Right ventricle myocardium superior (tissue), 1 donor: ENCODE data around the gene LGALSL. TPM values are rescaled to one million over a fixed set of nuclear protein-coding genes. Genes with fewer than 3 reads are reported as not detected.
"Not testable (repeated sequence)": the region's sequence is repeated elsewhere in the genome, so short reads cannot be mapped to it uniquely, and the experiment has no call there.

ENCODE experiments used
- ATAC-seq: fragments of 200-7000 bp; cut with Tn5 transposase; one replicate; pipeline ENCODE4 v1.9.1; 2020; ENCODE audit warnings: mild to moderate bottlenecking; ENCODE audit not compliant: poor library complexity
- DNase-seq: peaks from one replicate; pipeline ENCODE4 v3.0.0-alpha.2; 2020
- intact Hi-C: fragments of 100-400 bp; cut with DNase I; formaldehyde crosslinking; loops from one replicate; pipeline ENCODE4 v1.11.2; 2022
- total RNA-seq: library from RNA; stranded (reverse); fragmentation: NEBNext Ultra II Directional; extraction: Animal tissue kit (Norgen Biotek cat#: 25700); gene quantifications from one replicate; pipeline ENCODE4 v1.2.1, GENCODE V29; 2021
- donor health status: DM: no; HTN: yes; CAD: no; lungs with severe emphysema.

LGALSL gene
- total RNA-seq, 1 donor from 2014 or later, result 4.2 TPM

- no peak for ATAC-seq
- DNase-seq, result no peak
- intact Hi-C loops, result no loop called here
Observed at GRCh38 chr2:64439194-64439593, 14.8 kb upstream of the LGALSL start.

GRCh38 chr2:64440843-64441242, 13.1 kb upstream of the LGALSL start:
- no peak for ATAC-seq
- DNase-seq, result no peak
- intact Hi-C loops, result no loop called here

GRCh38 chr2:64442277-64442676, 11.7 kb upstream of the LGALSL start:
- no peak for DNase-seq
- intact Hi-C loops, result no loop called here
- ATAC-seq, result no peak

- no peak for ATAC-seq
- intact Hi-C loops, result no loop called here
Observed at GRCh38 chr2:64442801-64443429, 11.0 kb upstream of the LGALSL start.

GRCh38 chr2:64445970-64446369, 8.0 kb upstream of the LGALSL start:
- ATAC-seq, DNase-seq, intact Hi-C loops: not testable (repeated sequence)

More at GRCh38 chr2:64442801-64443429, 11.0 kb upstream of the LGALSL start:
- no peak for DNase-seq

- ATAC-seq, result no peak
- DNase-seq, result no peak
- intact Hi-C loops, result no loop called here
Observed at GRCh38 chr2:64447317-64448040, 6.5 kb upstream of the LGALSL start.

GRCh38 chr2:64448041-64448426, 5.9 kb upstream of the LGALSL start:
- no peak for DNase-seq
- intact Hi-C loops, result no loop called here
- peak; percentile 22 for ATAC-seq

- DNase-seq (no peak), ATAC-seq (no peak)
- intact Hi-C loops, result loop anchor here (5.0 kb wide), 1 partner anchor 49 kb away; no protein-coding TSS in a partner anchor
Observed at GRCh38 chr2:64451051-64451450, 2.9 kb upstream of the LGALSL start.

- ATAC-seq (peak; percentile 59), DNase-seq (peak; percentile 74)
- intact Hi-C loops, result loop anchor here (5.0 kb wide), 1 partner anchor 52 kb away; no protein-coding TSS in a partner anchor
Observed at GRCh38 chr2:64454386-64455332, 697 bp downstream of the LGALSL start.

- ATAC-seq (no peak), DNase-seq (no peak)
- intact Hi-C loops, result no loop called here
Observed at GRCh38 chr2:64455545-64455944, 1.6 kb downstream of the LGALSL start.

GRCh38 chr2:64456293-64456692, 2.3 kb downstream of the LGALSL start:
- ATAC-seq, result no peak
- intact Hi-C loops, result no loop called here
- no peak for DNase-seq

GRCh38 chr2:64457524-64457923, 3.6 kb downstream of the LGALSL start:
- DNase-seq (no peak), ATAC-seq (no peak)
- intact Hi-C loops, result no loop called here

- no peak for DNase-seq
- no peak for ATAC-seq
- intact Hi-C loops, result no loop called here
Observed at GRCh38 chr2:64459575-64459974, 5.6 kb downstream of the LGALSL start.

- intact Hi-C loops, result no loop called here
- no peak for ATAC-seq
- DNase-seq, result no peak
Observed at GRCh38 chr2:64460330-64460729, 6.4 kb downstream of the LGALSL start.

- DNase-seq (no peak), ATAC-seq (no peak)
- intact Hi-C loops, result no loop called here
Observed at GRCh38 chr2:64461271-64462058, 7.5 kb downstream of the LGALSL start.

GRCh38 chr2:64462171-64462570, 8.2 kb downstream of the LGALSL start:
- DNase-seq (no peak), ATAC-seq (no peak)
- intact Hi-C loops, result no loop called here

- ATAC-seq, result no peak
- no peak for DNase-seq
- intact Hi-C loops, result no loop called here
Observed at GRCh38 chr2:64462940-64463700, 9.2 kb downstream of the LGALSL start.

GRCh38 chr2:64463781-64464180, 9.8 kb downstream of the LGALSL start:
- ATAC-seq, result no peak
- intact Hi-C loops, result no loop called here

More at GRCh38 chr2:64463781-64464180, 9.8 kb downstream of the LGALSL start:
- no peak for DNase-seq
